Transverse colon (tissue), 4 donors: ENCODE measurements around the gene TIE1. TPM values are rescaled to one million over a fixed set of nuclear protein-coding genes. Genes with fewer than 3 reads are reported as not detected.

Experiments used
- DNase-seq: peaks from one replicate; pipeline ENCODE4 v3.0.0-alpha.2; 2019
- H3K27ac ChIP-seq, 4 donors: fragments of 200-600 bp; sonication (generic); 2 replicates each; pipeline ENCODE4 v1.5.1; 2016 to 2018; ENCODE audit warnings: inconsistent platforms in 4 of 4
- H3K27me3 ChIP-seq: fragments of 200-600 bp; sonication (generic); 2 replicates; pipeline ENCODE4 v1.5.1; 2017; ENCODE audit warnings: inconsistent platforms
- H3K36me3 ChIP-seq, 4 donors: fragments of 200-600 bp; sonication (generic); 2 replicates each; pipeline ENCODE4 v1.5.1; 2017 to 2019; ENCODE audit warnings: inconsistent platforms in 4 of 4
- H3K4me1 ChIP-seq, 4 donors: fragments of 200-600 bp; sonication (generic); 2 replicates each; pipeline ENCODE4 v1.5.1; 2017 to 2020; ENCODE audit warnings: inconsistent platforms in 4 of 4
- H3K4me3 ChIP-seq, 4 donors: fragments of 200-600 bp; sonication (generic); 1 replicate in 1 of 4; 2 replicates in 3 of 4; pipeline versions ENCODE4 v1.5.1 to v1.6.1; 2017 to 2019; ENCODE audit warnings: inconsistent platforms in 4 of 4
- H3K9me3 ChIP-seq, 2 donors: fragments of 200-600 bp; sonication (generic); 2 replicates each; pipeline ENCODE4 v1.5.1; 2017 to 2019; ENCODE audit warnings: inconsistent platforms in 2 of 2
- EP300 ChIP-seq: sonication (generic); formaldehyde crosslinking; IDR thresholded peaks from one replicate; pipeline ENCODE4 v1.6.1; 2017; ENCODE audit warnings: antibody characterized with exemption, low read depth
- POLR2A ChIP-seq: fragments of 450-650 bp; IDR thresholded peaks from one replicate; pipeline ENCODE4 v1.6.1; 2016; ENCODE audit warnings: antibody characterized with exemption, mild to moderate bottlenecking, moderate library complexity
- POLR2AphosphoS5 ChIP-seq, 3 donors: sonication (generic); formaldehyde crosslinking; IDR thresholded peaks; one replicate each; pipeline ENCODE4 v1.6.1; 2016; ENCODE audit warnings: antibody characterized with exemption in 3 of 3
- WGBS, 2 donors: methylation state at CpG; one replicate each; pipeline ENCODE4 v1.1.5; 2018; ENCODE audit warnings: low coverage in 1 of 2; 5-methylcytosine and 5-hydroxymethylcytosine counted together
- in situ Hi-C, 4 donors: fragments of 200-750 bp; cut with MboI; loops; one replicate each; pipeline versions ENCODE4 v1.15.0 to v1.15.1; 2017; ENCODE audit warnings: low sequenced_read_pairs in 3 of 4, low pct_ligation_motif_present in 1 of 4, low pct_unique_long_range_greater_than_20kb in 1 of 4
- intact Hi-C: fragments of 100-400 bp; cut with DNase I; formaldehyde crosslinking; loops from one replicate; pipeline ENCODE4 v1.15.1; 2023; ENCODE audit warnings: low total_unique reads
- total RNA-seq, 4 donors: library from RNA; depleted of rRNA; stranded (reverse); fragments of >200 nt; gene quantifications; one replicate each; pipeline ENCODE4 v1.1.0, GENCODE V29; 2016
- TF ChIP-seq, protein P1 (sequence below), 5 experiments: fragments of 200-600 bp in 3 of 5; fragments of 450-650 bp in 2 of 5; sonication (generic) in 3 of 5; IDR thresholded peaks; 1 replicate in 2 of 5; 2 replicates in 3 of 5; pipeline ENCODE4 v1.5.1; 2016 to 2017; ENCODE audit warnings: antibody characterized with exemption in 5 of 5, inconsistent platforms in 3 of 5, mild to moderate bottlenecking in 2 of 5, moderate library complexity in 1 of 5

TIE1 gene
- total RNA-seq, 4 donors from 2014 or later: 2.4 to 7.8 (median 5.3) TPM

GRCh38 chr1:43339584-43340232 is 38.9 kb downstream of the TIE1 start:
- H3K4me1 ChIP-seq: peaks cover 0 to 2% (median under 1%) of the 10 kb centered on the region in 4 donors
- H3K36me3 ChIP-seq: no peaks in the 10 kb centered on the region
- no peak for DNase-seq
- H3K27me3 ChIP-seq: no peaks in the 10 kb centered on the region
- H3K9me3 ChIP-seq: no peaks in the 10 kb centered on the region
- H3K27ac ChIP-seq: no peak overlapping the region
- 94% methylated on average over 6 of the region's 6 CpGs; no CpG with 5 or more reads in 1 of the 2 donors for WGBS, 2 donors
- TF ChIP-seq POLR2AphosphoS5 (IDR thresholded peaks at IDR 0.05): no peak
- no peak for TF ChIP-seq POLR2A
- TF ChIP-seq, protein P1, sequence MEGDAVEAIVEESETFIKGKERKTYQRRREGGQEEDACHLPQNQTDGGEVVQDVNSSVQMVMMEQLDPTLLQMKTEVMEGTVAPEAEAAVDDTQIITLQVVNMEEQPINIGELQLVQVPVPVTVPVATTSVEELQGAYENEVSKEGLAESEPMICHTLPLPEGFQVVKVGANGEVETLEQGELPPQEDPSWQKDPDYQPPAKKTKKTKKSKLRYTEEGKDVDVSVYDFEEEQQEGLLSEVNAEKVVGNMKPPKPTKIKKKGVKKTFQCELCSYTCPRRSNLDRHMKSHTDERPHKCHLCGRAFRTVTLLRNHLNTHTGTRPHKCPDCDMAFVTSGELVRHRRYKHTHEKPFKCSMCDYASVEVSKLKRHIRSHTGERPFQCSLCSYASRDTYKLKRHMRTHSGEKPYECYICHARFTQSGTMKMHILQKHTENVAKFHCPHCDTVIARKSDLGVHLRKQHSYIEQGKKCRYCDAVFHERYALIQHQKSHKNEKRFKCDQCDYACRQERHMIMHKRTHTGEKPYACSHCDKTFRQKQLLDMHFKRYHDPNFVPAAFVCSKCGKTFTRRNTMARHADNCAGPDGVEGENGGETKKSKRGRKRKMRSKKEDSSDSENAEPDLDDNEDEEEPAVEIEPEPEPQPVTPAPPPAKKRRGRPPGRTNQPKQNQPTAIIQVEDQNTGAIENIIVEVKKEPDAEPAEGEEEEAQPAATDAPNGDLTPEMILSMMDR (IDR thresholded peaks at IDR 0.05): no peak
- TF ChIP-seq EP300: no peak
- in situ Hi-C loops (no loop called here), intact Hi-C loops (no loop called here)
- H3K4me3 ChIP-seq: no peak overlapping the region

GRCh38 chr1:43340559-43340958 is 39.8 kb downstream of the TIE1 start:
- Histone ChIP-seq H3K27ac (no peak overlapping the region), H3K36me3 (no peaks in the 10 kb centered on the region), H3K4me3 (no peak overlapping the region), H3K27me3 (no peaks in the 10 kb centered on the region), H3K9me3 (no peaks in the 10 kb centered on the region), H3K4me1 (peaks cover 0 to 10% (median 2%) of the 10 kb centered on the region in 4 donors)
- WGBS, 2 donors: 53 to 67% methylated on average over 1 of the region's 1 CpG
- TF ChIP-seq, protein P1 (IDR thresholded peaks at IDR 0.05): no peak
- no peak for TF ChIP-seq POLR2A
- TF ChIP-seq POLR2AphosphoS5 (IDR thresholded peaks at IDR 0.05): no peak
- no peak for TF ChIP-seq EP300
- intact Hi-C loops: no loop called here
- no peak for DNase-seq
- in situ Hi-C loops: no loop called here

- H3K27me3 ChIP-seq: no peaks in the 10 kb centered on the region
- H3K4me1 ChIP-seq: peaks cover 0 to 22% (median 7%) of the 10 kb centered on the region in 4 donors
- no peak overlapping the region for H3K4me3 ChIP-seq
- peak overlapping the region in 2 of 4 donors; percentile 42 to 58 for H3K27ac ChIP-seq
- TF ChIP-seq POLR2AphosphoS5 (IDR thresholded peaks at IDR 0.05) (no peak), POLR2A (no peak), EP300 (no peak)
- TF ChIP-seq, protein P1 (IDR thresholded peaks at IDR 0.05): no peak
- H3K9me3 ChIP-seq: no peaks in the 10 kb centered on the region
- intact Hi-C loops: no loop called here
- in situ Hi-C loops: no loop called here
- DNase-seq: no peak
- H3K36me3 ChIP-seq: no peaks in the 10 kb centered on the region
- WGBS, 2 donors: 64 to 72% methylated on average over 3 to 4 of the region's 4 CpGs
Measured at GRCh38 chr1:43344267-43344850, 43.6 kb downstream of the TIE1 start.

- Histone ChIP-seq H3K4me3 (no peak overlapping the region), H3K27me3 (no peaks in the 10 kb centered on the region), H3K36me3 (no peaks in the 10 kb centered on the region), H3K4me1 (peaks cover 6 to 29% (median 15%) of the 10 kb centered on the region in 4 donors), H3K27ac (peak overlapping the region in 3 of 4 donors; percentile 42 to 58 (median 50)), H3K9me3 (no peaks in the 10 kb centered on the region)
- DNase-seq: peak; percentile 36
- WGBS, 2 donors: 25 to 52% methylated on average over 3 of the region's 3 CpGs
- in situ Hi-C loops: no loop called here
- intact Hi-C loops: no loop called here
- TF ChIP-seq POLR2A: no peak
- TF ChIP-seq POLR2AphosphoS5 (IDR thresholded peaks at IDR 0.05): peak in 2 of 3 donors; percentile 21 to 57
Measured at GRCh38 chr1:43345120-43345519, 44.3 kb downstream of the TIE1 start.
